Measurements from ENCODE around the gene LRRC1. TPM values are rescaled to one million over a fixed set of nuclear protein-coding genes. Genes with fewer than 3 reads are reported as not detected.
"Not testable (repeated sequence)": the region's sequence is repeated elsewhere in the genome, so short reads cannot be mapped to it uniquely, and the experiment has no call there.

LRRC1 gene
- total and polyA plus RNA-seq, 9 donors, result 4.3 to 20.6 (median 8.9) TPM

DNA sequence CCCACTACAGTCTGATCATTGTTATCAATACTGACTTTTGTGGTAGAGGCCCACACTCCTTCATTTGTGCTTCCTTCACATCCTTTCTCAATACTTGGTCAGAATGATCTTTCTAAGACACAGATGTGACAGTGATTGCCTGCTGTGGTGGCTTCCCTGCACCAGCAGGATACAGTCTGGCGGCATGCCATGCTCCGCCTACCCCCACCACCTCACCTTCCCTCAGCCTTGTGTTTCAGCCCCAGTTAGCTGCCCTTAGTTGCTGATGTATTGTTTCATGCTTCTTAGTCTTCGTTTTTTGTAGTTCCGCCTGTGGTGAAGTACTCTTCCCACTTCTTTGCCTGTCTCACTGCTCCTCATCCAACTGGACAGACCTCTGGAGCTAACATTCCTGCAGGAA lies 10.9 kb downstream of the LRRC1 start:
- H3K9me3 ChIP-seq, result no peaks in the 10 kb centered on the region
- DNase-seq, result no peak
- H3K4me3 ChIP-seq, result no peak overlapping the region
- TF ChIP-seq EP300 (IDR thresholded peaks at IDR 0.05) (no peak), POLR2A (IDR thresholded peaks at IDR 0.05) (no peak)
- TF ChIP-seq, protein P1, sequence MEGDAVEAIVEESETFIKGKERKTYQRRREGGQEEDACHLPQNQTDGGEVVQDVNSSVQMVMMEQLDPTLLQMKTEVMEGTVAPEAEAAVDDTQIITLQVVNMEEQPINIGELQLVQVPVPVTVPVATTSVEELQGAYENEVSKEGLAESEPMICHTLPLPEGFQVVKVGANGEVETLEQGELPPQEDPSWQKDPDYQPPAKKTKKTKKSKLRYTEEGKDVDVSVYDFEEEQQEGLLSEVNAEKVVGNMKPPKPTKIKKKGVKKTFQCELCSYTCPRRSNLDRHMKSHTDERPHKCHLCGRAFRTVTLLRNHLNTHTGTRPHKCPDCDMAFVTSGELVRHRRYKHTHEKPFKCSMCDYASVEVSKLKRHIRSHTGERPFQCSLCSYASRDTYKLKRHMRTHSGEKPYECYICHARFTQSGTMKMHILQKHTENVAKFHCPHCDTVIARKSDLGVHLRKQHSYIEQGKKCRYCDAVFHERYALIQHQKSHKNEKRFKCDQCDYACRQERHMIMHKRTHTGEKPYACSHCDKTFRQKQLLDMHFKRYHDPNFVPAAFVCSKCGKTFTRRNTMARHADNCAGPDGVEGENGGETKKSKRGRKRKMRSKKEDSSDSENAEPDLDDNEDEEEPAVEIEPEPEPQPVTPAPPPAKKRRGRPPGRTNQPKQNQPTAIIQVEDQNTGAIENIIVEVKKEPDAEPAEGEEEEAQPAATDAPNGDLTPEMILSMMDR (IDR thresholded peaks at IDR 0.05), result no peak
- WGBS, 3 donors, result 82 to 86% (median 83%) methylated on average over 4 of the region's 4 CpGs
- no peaks in the 10 kb centered on the region for H3K36me3 ChIP-seq
- H3K27me3 ChIP-seq, result no peaks in the 10 kb centered on the region
- H3K27ac ChIP-seq, result no peak overlapping the region
- intact Hi-C loops (cut with DNase I), result no loop called here
- peaks cover 3% of the 10 kb centered on the region for H3K4me1 ChIP-seq (ENCODE audit: insufficient read depth)

DNA sequence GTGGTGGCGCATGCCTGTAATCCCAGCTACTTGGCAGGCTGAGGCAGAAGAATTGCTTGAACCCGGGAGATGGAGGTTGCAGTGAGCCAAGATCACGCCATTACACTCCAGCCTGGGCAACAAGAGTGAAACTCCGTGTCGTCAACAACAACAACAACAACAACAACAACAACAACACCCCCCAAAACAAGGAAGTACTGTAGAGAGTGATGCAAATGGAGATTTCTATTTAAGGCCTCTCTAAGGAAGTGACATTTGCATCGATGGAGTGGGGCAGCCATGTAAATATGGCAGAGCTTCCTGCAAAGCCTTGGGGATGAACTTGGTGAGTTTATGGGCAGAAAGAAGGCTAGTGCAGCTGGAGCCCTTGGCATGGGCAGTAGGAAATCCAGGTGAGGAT lies 12.8 kb downstream of the LRRC1 start:
- H3K36me3 ChIP-seq; H3K4me1 ChIP-seq (ENCODE audit: insufficient read depth); intact Hi-C loops (cut with DNase I); H3K27me3 ChIP-seq; H3K9me3 ChIP-seq; DNase-seq; H3K4me3 ChIP-seq; H3K27ac ChIP-seq: not testable (repeated sequence)
- WGBS, 3 donors, result 96 to 98% (median 97%) methylated on average over 6 of the region's 6 CpGs

DNA sequence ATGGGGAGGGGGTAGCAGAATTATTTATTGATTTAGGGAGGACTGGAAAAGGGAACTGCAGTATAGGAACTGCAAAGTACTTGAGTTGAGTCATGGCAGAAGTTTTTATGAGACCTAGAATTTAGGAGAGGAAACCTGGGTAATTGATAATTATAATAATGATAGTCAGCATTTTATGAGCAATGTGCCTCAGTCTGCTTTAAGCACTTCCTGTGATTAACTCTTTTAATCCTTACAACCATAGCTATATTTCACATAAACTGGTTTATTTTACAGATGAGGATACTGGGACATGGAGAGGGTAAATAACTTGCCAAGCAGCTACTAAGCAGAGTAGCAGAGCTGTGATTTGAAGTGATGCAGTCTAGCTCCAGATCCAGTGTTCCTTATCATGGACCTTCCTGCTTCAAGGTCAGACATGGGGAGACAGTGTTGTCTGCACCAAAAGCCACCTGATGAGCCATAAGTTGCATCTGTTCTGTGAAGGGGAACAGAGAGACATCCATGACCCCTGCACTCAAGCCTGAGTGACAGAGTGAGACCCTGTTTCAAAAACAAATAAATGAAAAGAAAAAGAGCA lies 13.6 kb downstream of the LRRC1 start:
- Histone ChIP-seq H3K27ac (no peak overlapping the region), H3K9me3 (no peaks in the 10 kb centered on the region), H3K36me3 (no peaks in the 10 kb centered on the region), H3K27me3 (no peaks in the 10 kb centered on the region), H3K4me3 (no peak overlapping the region), H3K4me1 (ENCODE audit: insufficient read depth) (peaks cover 5% of the 10 kb centered on the region)
- DNase-seq, result no peak
- no peak for TF ChIP-seq POLR2A (IDR thresholded peaks at IDR 0.05)
- TF ChIP-seq, protein P1 (IDR thresholded peaks at IDR 0.05), result no peak
- TF ChIP-seq EP300 (IDR thresholded peaks at IDR 0.05), result no peak
- intact Hi-C loops (cut with DNase I), result no loop called here

DNA sequence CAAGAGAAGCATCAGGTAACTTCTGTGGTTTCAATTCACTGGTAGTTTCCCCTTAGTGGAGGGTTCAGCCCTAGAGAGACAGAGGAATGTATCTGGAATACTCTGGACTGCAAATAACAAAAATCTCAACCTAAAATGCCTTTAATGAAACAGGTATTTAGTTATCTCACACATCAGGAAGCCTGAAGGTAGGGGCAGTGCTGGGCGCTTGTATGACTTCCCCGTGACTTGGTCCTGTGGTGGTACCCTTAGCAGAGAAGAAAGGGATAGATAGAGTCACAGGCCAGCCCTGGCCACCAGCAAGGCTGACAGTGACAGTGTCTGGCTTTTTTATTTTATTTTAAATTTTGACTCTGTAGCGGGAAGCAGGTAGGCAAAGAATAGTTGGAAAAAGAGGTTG lies 14.9 kb downstream of the LRRC1 start:
- DNase-seq, result no peak
- no peaks in the 10 kb centered on the region for H3K27me3 ChIP-seq

DNA sequence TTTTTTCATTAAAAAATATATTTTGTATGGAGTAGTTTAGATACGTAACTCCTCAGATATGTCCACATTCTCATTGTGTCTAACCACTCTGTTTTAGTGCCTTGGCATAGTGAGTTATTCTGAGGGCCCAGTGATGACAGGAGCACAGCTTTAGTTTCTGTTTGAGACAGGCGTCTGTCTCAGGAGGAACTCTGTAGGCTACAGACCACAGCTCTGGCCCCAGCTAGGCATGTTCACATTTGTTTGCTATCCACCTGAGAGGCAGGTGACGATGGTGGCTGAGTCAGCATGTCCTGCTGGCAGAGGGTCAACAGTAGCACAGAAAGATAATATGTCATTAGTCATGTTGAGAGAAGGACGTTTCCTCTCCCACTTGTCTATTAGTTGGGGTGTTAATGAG lies 16.3 kb downstream of the LRRC1 start:
- Histone ChIP-seq H3K27ac (no peak overlapping the region), H3K36me3 (no peaks in the 10 kb centered on the region), H3K27me3 (no peaks in the 10 kb centered on the region), H3K9me3 (no peaks in the 10 kb centered on the region), H3K4me1 (ENCODE audit: insufficient read depth) (peaks cover 4% of the 10 kb centered on the region), H3K4me3 (no peak overlapping the region)
- WGBS, 3 donors, result 77 to 80% (median 78%) methylated on average over 4 of the region's 4 CpGs
- no peak for DNase-seq
- intact Hi-C loops (cut with DNase I), result no loop called here
- TF ChIP-seq, protein P1 (IDR thresholded peaks at IDR 0.05), result no peak
- TF ChIP-seq EP300 (IDR thresholded peaks at IDR 0.05), result no peak
- TF ChIP-seq POLR2A (IDR thresholded peaks at IDR 0.05), result no peak

More for the DNA sequence above, 14.9 kb downstream of the LRRC1 start:
- intact Hi-C loops (cut with DNase I), result no loop called here
- Histone ChIP-seq H3K36me3 (no peaks in the 10 kb centered on the region), H3K9me3 (no peaks in the 10 kb centered on the region), H3K27ac (no peak overlapping the region), H3K4me3 (no peak overlapping the region), H3K4me1 (ENCODE audit: insufficient read depth) (peaks cover 2% of the 10 kb centered on the region)
- 96 to 100% (median 97%) methylated on average over 3 of the region's 3 CpGs for WGBS, 3 donors
- TF ChIP-seq, protein P1 (IDR thresholded peaks at IDR 0.05), result no peak
- TF ChIP-seq EP300 (IDR thresholded peaks at IDR 0.05), result no peak
- TF ChIP-seq POLR2A (IDR thresholded peaks at IDR 0.05), result no peak
